Activated CD4-positive, alpha-beta T cell treated with anti-CD3 and anti-CD28 coated beads, Interleukin-2, amount 50 U/mL, for 4 hours (primary cell): Measurements from ENCODE around the gene COX20.
A peak's percentile ranks its signal among the peaks of the same experiment; 100 is the strongest.
"Not testable (repeated sequence)": the region's sequence is repeated elsewhere in the genome, so short reads cannot be mapped to it uniquely, and the experiment has no call there.

Source experiments
- DNase-seq, 2 experiments: peaks; one replicate each; pipeline ENCODE4 v3.0.0-alpha.2; 2020

COX20 gene

DNA sequence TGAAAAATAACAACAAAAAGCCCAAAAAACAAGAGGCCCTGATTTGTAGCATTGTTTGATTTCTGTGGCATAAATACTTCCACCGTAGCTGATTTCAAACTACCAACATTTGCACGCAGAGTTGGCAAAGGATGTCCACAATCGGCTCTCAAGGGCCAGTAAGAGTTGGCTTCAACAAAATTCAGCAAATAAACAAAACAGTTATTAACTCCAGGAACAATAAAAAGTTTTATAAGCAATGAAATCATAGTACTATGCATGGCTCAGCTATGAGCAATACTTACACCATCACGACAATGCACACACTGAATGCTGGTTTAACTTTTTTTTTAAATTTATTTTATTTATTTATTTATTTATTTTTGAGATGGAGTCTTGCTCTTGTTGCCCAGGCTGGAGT lies 8.7 kb upstream of the COX20 start:
- DNase-seq = no peak

DNA sequence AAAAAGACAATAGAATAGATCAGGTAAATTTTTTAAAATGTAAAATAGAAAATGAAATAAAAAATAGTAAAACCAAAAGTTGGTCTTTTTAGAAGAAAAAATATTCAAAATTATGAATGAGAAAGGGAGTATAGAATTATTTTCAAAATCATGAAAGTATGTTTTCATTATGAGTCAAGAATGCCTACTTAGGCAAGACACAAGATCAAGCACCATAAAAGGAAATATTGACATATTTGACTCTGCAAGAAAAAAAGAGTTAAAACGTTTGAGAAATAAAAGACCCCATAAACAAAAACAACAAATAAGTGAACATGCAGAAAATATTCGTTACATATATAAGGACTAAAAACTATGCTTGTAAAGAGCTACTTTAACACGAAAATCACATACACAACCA lies 4.8 kb upstream of the COX20 start:
- DNase-seq = no peak

DNA sequence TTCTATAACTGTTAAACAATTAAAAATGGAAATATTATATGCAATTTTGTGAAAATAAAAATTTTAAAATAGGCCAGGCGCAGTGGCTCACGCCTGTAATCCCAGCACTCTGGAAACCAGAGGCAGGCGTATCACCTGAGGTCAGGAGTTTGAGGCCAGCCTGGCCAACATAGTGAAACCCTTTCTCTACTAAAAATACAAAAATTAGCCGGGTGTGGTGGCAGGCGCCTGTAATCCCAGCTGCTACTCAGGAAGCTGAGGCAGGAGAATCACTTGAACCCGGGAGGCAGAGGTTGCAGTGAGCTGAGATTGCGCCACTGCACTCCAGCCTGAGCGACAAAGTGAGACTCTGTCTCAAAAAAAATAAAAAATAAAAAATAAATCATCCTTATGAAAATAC lies 2.2 kb upstream of the COX20 start:
- not testable (repeated sequence) for DNase-seq

DNA sequence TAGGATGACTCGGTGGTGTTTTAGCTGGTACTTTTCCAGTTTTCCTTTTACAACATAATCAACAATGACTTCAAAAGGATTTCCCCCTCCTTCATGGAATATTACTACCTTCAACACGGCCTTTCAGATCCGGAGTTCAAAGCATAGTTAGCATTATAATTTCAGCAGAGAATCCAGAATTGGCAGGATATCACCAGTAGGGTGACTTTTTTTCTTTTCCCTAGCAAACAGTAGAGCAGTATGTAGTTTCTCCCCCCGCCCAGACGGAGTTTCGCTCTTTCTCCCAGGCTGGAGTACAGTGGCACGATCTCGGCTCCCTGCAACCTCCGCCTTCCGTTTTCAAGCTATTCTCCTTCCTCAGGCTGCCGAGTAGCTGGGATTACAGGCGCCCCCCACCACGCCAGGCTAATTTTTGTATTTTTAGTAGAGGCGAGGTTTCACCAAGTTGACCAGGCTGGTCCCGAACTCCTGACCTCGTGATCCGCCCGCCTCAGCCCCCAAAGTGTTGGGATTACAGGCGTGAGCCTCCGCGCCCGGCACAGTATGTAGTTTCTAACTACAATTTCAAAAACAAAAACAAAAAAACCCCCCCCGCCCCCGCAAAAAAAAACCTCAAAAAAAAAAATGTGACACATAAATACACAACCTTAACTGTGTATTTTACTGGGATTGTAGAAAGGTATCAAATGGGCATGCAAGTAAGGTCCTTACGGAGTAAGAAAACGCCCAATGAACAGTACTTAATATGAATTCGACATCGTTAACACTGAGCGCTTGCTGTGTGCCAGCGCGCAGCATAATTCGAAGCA lies 1.5 kb upstream of the COX20 start:
- peak; percentile 26 to 33 for DNase-seq

DNA sequence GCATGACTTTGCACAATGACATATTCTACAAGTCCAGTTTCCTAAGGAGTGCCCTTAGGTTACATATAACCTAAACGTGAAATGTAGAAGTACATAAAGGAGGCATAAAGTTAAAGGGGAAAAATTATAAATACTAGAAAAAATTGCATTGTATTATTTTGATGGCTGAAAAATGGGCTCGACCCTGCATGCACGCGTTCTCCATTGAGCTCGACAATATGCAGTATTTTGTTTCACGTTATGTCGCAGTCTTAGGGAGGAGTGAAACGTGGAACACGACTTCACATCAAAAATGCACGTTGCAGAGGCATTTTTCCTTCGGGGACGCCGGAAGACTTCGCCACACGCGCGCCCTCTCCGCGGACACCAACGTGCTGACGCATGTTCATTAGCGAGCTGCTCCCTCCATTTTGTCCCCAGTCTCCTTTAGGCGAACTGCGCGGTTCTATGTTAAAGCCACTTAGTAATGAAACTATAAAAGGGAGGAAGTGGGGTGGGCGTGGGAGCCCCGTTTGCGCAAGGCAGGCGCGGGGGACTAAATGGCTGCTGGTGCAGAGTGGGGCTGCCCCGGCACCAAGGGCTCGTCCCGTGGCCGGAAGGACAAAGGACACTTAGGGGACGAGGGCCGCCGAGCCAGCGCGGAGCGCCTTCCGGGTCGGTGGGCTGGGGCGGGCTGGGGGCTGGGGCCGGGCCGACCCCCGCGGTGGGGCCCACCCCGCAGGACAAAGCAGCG lies 749 bp upstream of the COX20 start:
- DNase-seq = peak; percentile 83 to 86

DNA sequence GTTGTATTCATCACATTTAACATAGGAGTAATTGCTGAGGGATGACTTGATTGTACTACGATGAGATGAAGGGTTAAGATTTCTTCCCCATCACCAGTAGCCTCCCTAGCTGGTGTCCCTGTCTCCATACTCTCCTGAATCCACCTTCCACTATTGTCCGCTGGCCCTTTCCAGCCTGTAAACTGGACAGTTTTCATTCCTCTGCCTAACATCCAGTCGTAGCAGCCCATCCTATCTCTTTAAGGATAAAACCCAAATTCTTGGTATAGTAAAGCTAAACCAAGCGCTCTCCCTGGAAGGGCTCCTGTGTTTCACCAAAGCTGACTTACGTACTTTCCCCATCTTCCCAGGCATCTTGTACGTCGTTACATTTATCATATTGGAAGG lies 670 bp downstream of the COX20 start:
- no peak for DNase-seq

DNA sequence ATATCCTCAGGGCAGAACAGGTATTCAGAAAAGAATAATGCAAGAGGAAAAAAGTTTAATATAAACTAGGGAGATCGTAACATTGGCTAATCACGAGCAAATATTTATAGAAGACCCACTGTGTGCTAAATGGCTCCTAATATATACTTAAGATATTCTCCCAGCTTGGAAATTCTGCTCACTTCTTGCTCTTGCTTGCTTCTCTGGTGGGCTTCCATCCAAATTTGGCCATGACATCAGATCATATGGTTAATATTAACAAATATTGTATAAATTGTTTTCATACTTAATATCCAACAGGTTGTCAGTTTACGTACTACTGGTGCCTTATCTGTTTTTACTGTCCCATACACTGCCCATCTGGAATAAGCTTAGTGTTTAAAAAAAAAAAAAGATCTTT lies 1.1 kb downstream of the COX20 start:
- no peak for DNase-seq

DNA sequence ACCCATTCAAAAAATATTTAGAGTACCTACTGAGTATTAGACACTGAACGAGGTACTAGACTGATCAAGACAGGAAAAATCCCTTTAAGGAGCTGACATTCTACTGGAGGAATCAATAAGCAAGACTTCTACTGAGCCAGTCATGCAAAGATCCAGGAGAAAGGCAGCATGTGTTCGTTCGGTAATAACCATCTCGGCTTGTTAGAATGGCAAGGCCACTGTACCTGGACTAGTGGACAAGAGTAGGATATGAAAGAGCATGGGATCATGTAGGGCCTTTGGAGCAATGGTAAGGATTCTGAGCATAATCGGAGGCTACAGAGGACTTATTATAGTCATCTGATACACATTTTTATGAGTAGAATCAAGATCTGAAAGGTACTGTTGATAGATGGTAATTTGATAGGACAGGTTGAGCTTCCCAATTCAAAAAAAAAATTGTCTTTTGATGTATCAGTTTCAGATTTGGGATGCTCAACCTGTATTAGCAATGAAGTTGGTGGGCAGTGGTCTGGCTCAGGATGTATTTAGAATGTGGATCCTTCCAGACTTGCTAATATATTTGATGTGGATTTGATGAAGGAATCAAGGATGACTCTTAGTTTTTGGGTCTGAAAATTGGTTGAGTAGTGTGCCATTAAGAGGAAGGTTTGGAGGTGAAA lies 2.3 kb downstream of the COX20 start:
- DNase-seq = no peak

DNA sequence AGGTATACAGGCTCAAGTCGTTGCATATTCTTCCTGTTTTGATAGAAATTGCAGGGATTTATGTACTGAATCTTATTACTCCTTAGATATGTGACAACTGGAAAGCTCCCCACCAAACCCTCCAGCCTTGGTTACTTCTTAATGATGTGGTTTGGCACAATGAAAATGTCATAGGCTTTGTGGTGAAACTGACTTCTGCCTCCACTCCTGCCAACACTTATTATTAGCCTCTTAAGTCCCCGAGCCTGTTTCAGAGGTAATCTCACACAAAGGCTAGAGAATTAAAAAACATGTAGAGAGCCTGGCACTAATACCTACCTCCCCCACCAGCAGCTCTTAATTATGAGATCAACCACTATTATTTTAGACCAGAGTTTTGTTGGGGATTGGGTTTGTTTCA lies 4.2 kb downstream of the COX20 start:
- DNase-seq = no peak

DNA sequence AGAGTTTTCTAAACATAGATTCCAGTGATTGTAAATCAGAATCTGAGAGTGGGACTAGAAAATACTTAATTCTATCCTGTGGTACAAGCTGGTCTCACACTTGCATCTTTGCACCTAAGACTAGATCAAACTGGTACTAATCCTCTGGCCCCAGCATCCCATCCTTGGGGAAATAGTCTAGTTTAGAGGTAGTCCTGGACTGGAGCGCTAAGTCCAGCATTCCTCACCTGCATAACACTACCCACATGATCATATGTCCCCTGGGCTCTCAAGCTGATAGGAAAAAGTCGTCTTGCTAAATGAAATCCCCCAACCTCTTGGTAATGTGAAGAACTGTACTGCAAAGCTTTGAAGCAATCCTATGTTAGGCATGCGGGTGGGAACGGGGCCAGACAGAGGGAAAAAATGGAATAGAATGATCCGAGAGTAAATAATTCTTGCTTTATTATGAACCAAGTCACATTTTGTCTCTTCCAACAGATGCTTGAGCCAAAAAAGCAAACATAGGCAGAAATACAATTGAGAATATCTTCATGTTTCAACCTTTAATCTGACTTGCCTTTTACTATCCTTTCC lies 4.8 kb downstream of the COX20 start:
- DNase-seq = no peak

DNA sequence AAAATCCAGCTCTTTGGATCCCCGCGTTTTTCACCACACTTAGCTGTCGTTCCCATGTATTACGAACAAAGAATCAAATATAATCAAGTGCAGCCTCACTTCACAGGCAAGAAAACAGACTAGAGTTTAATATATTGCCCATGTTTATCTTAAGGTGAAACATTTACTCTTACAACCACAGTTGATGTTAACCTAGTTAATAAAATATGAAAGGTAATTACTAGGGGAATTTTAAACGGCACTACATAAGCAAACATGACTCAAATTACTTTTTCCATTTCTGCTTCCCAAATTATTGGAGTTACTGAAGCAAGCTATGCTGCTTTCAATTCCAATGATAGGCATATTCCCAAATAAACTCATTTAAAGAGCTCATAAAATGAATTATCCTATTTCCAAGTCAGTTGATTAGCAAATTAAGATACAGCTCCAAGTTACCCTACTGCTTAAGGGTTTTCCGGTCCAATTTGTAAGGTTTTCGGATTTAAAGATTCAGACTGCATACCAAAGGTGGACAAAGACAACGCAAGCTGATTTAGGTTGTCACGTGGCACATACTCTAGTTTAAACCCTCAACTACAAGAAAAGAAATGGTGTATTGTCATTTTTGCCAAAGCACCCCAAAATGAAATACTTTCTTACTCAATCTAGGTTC lies 5.9 kb downstream of the COX20 start:
- no peak for DNase-seq

DNA sequence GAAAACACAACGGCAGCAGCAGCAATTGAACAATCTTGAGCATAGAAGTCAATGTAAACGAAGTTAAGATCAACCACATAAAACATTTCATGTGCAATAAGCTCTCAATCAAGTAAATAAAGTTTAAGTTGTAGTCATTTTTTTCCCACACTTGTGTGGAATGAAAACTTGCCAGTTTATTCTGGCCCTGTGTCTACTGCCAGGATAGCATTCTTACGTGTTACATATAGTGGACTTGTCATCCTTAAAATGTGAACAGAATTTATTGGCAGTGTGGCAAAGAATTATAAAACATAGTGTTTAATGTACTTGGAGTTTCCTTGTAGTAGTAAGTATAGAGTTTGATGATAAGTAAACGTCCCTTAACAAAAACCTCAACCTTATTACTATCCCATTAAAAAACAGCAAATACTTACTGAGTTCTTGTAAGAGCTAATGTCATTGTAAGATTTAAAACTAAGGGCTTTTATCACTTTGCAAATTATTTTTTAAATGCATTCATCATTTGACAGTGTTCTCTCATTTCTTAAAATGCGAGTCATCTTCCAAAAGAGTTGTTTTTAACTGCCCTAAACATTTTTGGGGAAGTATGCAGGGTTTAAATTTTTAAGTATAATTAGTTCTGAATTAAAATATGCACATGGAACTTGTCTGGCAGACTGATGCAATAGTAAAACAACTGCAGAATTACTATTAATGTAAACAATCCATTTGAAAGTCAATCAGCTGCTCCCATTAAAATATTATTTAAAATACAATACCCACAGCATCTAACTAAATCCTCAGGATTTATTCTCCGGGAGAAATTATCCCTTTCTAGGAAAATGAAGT lies 7.9 kb downstream of the COX20 start:
- no peak for DNase-seq

DNA sequence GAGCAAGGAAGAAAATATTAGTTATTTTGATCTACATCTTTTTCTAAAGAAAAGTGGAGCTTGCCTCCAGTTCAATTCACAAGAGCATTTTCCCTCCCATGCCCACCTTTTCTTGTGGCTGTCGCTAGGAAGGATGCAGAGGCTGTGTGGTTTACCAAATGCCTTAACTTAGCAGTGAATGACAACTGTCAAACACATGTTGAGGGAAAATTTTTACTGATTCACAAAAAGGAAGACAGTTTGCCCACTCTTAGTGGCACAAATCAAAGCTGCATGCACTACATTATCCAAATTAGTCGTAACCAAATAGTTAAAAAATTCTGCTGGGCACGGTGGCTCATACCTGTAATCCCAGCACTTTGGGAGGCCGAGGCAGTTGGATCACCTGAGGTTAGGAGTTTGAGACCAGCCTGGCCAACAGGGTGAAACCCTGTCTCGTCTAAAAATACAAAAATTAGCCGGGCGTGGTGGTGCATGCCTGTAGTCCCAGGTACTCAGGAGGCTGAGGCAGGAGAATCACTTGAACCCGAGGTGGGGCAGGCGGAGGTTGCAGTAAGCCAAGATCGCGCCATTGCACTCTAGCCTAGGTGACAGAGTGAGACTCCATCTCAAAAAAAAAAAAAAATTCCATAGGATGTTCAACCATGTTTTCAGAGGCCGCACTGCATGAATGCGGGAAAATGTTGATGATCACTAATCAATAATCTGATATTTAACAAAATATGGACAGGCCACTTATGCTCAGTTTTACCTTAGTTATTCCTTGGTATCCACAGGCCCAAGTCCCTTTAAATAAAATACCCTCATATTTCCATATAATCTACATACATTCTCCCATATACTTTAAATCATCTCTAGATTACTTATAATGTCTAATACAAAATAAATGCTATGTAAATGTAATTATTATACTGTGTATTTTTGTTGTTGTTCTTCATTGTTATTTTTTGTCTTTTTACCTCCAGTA lies 9.0 kb downstream of the COX20 start:
- DNase-seq = no peak

DNA sequence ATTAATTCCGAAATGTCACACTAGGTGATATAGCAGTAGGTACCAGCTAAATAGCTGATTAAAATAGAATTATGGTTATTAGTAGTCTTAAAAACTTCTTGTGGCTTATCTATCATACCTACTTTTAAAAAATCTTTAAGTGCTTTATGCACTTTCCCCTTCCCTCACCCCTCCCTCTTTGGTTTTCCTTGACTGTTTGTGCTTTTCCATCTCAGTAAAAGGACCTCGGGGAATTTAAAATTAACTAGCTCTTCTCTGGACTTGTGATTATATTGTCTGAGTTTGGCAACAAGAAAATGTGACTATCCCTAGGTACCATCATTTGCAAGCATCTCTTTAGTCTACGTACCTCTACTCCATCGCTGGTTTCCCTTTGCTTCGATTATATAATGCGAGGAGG lies 11.2 kb downstream of the COX20 start:
- no peak for DNase-seq

DNA sequence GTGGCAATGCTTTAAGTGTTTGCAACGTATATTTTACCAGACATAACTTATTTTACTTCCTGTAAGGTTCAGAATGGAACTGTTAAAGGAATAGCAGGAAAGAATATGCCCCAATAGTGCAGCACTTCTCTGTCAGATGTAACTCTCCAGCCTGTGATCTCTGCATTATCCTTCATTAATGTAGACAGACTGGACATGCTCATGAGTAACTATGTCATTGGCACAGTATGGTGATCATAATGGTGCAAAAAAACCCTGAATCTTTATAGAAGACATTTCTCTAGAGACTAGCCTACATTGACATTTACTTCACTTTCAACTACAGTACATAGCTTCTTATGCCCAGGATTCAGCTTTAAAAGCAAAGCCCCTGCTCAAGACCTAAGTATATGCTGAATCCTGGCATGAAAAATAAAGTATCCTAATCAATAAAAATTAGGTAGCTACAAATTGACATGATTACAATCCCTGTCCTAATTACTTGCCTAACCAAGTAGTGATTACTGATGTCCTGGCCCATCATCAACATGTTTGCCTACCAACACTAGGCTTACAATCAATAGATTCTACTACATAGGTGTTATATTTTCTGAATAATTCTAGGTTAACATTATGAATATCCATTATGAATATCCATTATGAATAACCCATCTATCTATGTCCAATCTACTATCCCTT lies 13.9 kb downstream of the COX20 start:
- no peak for DNase-seq

DNA sequence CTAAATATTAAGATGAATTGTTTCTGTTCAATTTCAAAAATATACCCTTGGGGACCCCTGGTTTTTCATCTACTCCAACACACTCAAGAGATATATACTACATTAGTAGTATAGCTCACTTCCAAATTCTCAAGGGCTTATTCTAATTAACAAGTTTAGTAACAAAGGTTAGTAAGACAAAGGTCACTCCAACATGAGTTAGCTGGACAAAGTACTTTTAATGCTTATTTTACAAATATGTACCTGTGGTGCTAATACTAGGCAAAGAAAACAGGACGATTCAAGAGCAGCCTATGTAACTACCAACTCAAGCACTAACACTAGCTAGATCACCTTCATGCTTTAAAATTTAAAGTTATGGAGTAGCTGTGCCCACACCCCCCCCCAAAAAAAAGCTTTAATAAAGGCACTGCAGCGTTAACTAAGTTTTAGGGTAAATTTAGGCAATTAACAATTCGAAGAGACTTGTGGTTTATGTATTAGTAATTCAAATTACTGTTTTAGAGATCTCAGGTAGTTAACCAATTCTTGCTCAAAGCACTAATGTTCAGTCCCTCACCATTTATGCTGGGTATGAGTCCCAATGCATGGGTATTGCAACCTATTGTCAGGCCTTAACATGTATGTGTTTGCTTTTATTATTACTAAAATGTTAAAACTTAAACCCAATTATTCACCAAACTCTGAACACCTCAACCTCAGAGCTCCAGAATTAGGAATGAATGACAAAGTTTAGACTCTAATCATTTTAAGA lies 14.8 kb downstream of the COX20 start:
- no peak for DNase-seq

DNA sequence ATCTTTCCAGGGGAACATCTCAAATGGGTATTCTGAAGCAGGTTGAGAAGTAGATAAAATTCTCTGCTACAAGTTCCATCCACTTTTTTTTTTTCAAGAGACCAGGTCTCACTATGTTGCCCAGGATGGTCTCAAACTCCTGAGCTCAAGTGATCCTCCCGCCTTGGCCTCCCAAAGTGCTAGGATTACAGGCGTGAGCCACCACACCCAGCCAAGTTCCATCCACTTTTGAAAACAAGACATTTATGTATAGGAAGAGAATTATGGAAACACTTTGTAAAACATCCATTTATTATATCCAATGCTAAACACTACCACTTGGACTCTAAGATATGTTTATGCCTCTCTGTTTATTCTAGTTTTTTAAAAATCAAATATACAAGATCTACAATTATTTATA lies 15.4 kb downstream of the COX20 start:
- no peak for DNase-seq

DNA sequence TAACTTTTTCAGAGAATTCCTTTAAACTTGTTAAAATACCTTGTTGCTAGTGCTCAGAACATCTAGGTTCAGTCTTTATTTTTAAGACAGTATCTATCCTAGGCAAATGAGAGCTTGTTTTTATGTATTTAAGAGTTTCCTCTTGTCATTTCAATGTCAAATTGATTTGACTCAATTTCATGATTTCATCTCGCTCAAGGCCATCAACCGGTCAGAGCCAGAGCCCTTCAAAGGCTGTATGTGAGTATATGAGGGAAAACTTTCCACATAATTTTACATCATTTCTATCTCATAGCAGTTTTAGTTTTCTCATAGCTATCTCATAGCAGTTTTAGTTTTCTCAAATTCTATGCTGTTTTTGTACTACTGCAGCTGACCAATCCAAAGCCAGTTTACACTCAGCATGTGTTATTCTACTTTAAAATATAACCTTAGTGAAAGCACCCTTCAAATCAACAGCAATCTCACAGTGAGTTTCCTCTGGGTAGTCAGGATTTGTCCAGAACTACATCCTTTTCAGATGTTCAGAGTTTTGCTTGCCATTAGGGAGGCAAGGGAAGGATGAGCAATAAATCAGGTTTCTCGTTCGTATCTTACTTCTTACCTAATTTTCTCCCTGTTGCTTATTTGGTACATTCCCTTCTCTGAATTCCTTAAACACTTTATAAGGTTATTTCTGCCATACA lies 16.2 kb downstream of the COX20 start:
- DNase-seq = no peak

DNA sequence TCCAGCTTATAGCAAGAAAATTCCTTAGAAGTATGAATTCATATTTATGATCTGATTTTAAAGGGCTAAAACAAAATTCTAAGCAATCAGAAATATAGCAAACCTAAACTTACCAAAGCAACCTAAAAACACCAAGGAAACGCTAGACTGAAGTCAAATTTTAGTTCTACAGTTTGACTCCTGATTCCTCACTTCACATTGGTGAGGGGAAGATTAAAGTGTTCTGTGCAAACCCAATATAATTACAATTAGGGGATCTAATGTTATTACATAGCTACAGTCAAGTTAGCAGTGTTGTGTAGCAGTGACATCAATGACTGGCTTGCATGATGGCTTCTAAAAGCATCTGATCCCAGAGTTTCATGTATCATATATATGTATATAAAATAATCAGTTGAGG lies 17.2 kb downstream of the COX20 start:
- no peak for DNase-seq
